ENCODE results near the gene COPS2. TPM values are rescaled to one million over a fixed set of nuclear protein-coding genes. Genes with fewer than 3 reads are reported as not detected.

The COPS2 gene
- total and polyA plus RNA-seq, 2 of the 13 experiments (the other 11 are each of a cell fraction or from before 2014, with no cell fraction given), result 37.8 to 66.3 TPM

DNA sequence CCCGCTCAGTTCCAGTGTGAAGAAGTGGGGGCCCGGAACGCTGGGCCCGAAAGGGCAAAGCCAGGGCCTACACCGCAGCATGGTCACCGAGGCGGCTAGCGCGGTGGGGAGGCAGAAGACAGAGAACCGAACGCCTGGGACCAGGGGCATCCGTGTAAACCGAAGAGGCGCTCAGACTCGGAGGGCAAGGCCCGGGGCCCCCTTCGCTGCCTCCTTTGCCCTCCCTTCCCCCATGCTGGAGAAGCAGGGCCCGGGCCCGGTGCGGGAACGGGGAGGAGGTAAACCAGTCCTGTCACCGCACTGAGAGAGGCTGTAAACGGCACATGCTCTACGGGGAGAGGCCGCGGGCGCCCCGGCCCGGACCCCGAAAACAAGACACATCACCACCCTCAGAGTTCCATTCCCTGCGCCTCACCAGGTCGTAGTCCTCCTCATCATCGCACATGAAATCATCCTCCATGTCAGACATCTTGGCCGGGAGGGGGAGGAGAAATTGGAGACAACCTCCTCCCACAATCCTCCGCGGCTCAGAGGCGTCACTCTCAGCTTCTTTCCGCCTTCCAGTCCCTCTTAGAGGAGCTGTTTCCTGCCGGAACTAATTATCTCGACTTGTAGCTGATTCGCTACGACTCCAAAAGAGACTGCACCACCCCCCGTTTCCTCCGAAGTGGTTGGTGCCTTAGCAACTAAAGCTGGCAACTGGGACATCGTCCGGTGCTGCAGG is at the start of gene COPS2 (continued):
- TF ChIP-seq KDM5B (CRISPR knock-in tag; IDR thresholded peaks at IDR 0.05; ENCODE audit: borderline replicate concordance), result peak; percentile 55; the same call in 1 of the 2 replicates
- 0 out of 2 replicates have a peak, but pooled peaks have one; percentile 10 for TF ChIP-seq ZMYM3 (CRISPR knock-in tag; IDR thresholded peaks at IDR 0.05)
- TF ChIP-seq, protein P1, sequence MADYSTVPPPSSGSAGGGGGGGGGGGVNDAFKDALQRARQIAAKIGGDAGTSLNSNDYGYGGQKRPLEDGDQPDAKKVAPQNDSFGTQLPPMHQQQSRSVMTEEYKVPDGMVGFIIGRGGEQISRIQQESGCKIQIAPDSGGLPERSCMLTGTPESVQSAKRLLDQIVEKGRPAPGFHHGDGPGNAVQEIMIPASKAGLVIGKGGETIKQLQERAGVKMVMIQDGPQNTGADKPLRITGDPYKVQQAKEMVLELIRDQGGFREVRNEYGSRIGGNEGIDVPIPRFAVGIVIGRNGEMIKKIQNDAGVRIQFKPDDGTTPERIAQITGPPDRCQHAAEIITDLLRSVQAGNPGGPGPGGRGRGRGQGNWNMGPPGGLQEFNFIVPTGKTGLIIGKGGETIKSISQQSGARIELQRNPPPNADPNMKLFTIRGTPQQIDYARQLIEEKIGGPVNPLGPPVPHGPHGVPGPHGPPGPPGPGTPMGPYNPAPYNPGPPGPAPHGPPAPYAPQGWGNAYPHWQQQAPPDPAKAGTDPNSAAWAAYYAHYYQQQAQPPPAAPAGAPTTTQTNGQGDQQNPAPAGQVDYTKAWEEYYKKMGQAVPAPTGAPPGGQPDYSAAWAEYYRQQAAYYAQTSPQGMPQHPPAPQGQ (CRISPR knock-in tag; IDR thresholded peaks at IDR 0.05; ENCODE audit: borderline replicate concordance), result no peak
- no peak for TF ChIP-seq ADNP (CRISPR knock-in tag; IDR thresholded peaks at IDR 0.05)
- peak; percentile 89 for TF ChIP-seq SIN3B (IDR thresholded peaks at IDR 0.05; ENCODE audit: low read length)
- TF ChIP-seq ZNF687 (CRISPR knock-in tag; IDR thresholded peaks at IDR 0.05), result peak; percentile 80
- TF ChIP-seq ARHGAP35 (CRISPR knock-in tag; IDR thresholded peaks at IDR 0.05; ENCODE audit: borderline replicate concordance), result no peak
- TF ChIP-seq PHF21A (CRISPR knock-in tag; IDR thresholded peaks at IDR 0.05), result peak; percentile 88
- no peak for TF ChIP-seq ZSCAN12 (CRISPR knock-in tag; IDR thresholded peaks at IDR 0.05)
- no peak for TF ChIP-seq ZBTB7A (CRISPR knock-in tag; IDR thresholded peaks at IDR 0.05)
- no peak for TF ChIP-seq ZNF562 (CRISPR knock-in tag; IDR thresholded peaks at IDR 0.05; ENCODE audit: borderline replicate concordance)
- no peak; the same call in 1 of the 2 replicates for TF ChIP-seq SNAI1 (CRISPR knock-in tag; IDR thresholded peaks at IDR 0.05; ENCODE audit: borderline replicate concordance)
- TF ChIP-seq ZNF639 (CRISPR knock-in tag; conservative IDR thresholded peaks at IDR 0.05), result peak; percentile 71; the same call in 1 of the 2 replicates
- TF ChIP-seq ZMYM2 (CRISPR knock-in tag; IDR thresholded peaks at IDR 0.05), result no peak
- TF ChIP-seq TOE1 (CRISPR knock-in tag; IDR thresholded peaks at IDR 0.05), result peak; percentile 87; the same call in 1 of the 2 replicates
- TF ChIP-seq, protein P2, sequence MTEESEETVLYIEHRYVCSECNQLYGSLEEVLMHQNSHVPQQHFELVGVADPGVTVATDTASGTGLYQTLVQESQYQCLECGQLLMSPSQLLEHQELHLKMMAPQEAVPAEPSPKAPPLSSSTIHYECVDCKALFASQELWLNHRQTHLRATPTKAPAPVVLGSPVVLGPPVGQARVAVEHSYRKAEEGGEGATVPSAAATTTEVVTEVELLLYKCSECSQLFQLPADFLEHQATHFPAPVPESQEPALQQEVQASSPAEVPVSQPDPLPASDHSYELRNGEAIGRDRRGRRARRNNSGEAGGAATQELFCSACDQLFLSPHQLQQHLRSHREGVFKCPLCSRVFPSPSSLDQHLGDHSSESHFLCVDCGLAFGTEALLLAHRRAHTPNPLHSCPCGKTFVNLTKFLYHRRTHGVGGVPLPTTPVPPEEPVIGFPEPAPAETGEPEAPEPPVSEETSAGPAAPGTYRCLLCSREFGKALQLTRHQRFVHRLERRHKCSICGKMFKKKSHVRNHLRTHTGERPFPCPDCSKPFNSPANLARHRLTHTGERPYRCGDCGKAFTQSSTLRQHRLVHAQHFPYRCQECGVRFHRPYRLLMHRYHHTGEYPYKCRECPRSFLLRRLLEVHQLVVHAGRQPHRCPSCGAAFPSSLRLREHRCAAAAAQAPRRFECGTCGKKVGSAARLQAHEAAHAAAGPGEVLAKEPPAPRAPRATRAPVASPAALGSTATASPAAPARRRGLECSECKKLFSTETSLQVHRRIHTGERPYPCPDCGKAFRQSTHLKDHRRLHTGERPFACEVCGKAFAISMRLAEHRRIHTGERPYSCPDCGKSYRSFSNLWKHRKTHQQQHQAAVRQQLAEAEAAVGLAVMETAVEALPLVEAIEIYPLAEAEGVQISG (CRISPR knock-in tag; IDR thresholded peaks at IDR 0.05), result peak; percentile 95

All from HepG2 (cell line).